Tibial nerve (tissue), 4 donors: ENCODE results near the gene RAC2. TPM values are rescaled to one million over a fixed set of nuclear protein-coding genes. Genes with fewer than 3 reads are reported as not detected.
"Not testable (repeated sequence)": the region's sequence is repeated elsewhere in the genome, so short reads cannot be mapped to it uniquely, and the experiment has no call there.

Experiments
- DNase-seq, 2 donors: peaks; one replicate each; pipeline ENCODE4 v3.0.0-alpha.2; 2019; ENCODE audit warnings: low spot score in 2 of 2
- H3K27ac ChIP-seq, 4 donors: fragments of 200-600 bp; sonication (generic) in 3 of 4; one replicate each; pipeline ENCODE4 v1.5.1; 2017 to 2019; ENCODE audit warnings: mild to moderate bottlenecking in 1 of 4
- H3K27me3 ChIP-seq, 2 donors: fragments of 200-600 bp; sonication (generic) in 1 of 2; one replicate each; pipeline versions ENCODE4 v1.5.1 to v1.6.0; 2017 to 2019
- H3K36me3 ChIP-seq, 3 donors: fragments of 200-600 bp; sonication (generic); one replicate each; pipeline ENCODE4 v1.5.1; 2018 to 2019
- H3K4me1 ChIP-seq, 4 donors: fragments of 200-600 bp; sonication (generic) in 3 of 4; one replicate each; pipeline ENCODE4 v1.5.1; 2017 to 2019
- H3K4me3 ChIP-seq, 4 donors: fragments of 200-600 bp; sonication (generic) in 3 of 4; one replicate each; pipeline ENCODE4 v1.5.1; 2017 to 2019; ENCODE audit warnings: mild to moderate bottlenecking in 1 of 4, moderate library complexity in 1 of 4
- H3K9me3 ChIP-seq, 4 donors: fragments of 200-600 bp; sonication (generic) in 3 of 4; one replicate each; pipeline ENCODE4 v1.5.1; 2017 to 2019
- EP300 ChIP-seq, 2 donors: sonication (generic); formaldehyde crosslinking; IDR thresholded peaks; one replicate each; pipeline ENCODE4 v1.6.1; 2017; ENCODE audit warnings: antibody characterized with exemption in 2 of 2, mild to moderate bottlenecking in 1 of 2
- POLR2A ChIP-seq, 2 donors: fragments of 450-650 bp; IDR thresholded peaks; one replicate each; pipeline ENCODE4 v1.6.1; 2017; ENCODE audit warnings: antibody characterized with exemption in 2 of 2, mild to moderate bottlenecking in 2 of 2, moderate library complexity in 2 of 2
- WGBS, 2 donors: methylation state at CpG; one replicate each; pipeline ENCODE4 v1.1.5; 2018; 5-methylcytosine and 5-hydroxymethylcytosine counted together
- total RNA-seq, 4 donors: library from RNA; depleted of rRNA; stranded (reverse); fragments of >200 nt; gene quantifications; one replicate each; pipeline ENCODE4 v1.1.0, GENCODE V29; 2016
- TF ChIP-seq, protein P1 (sequence below), 5 experiments: fragments of 200-600 bp in 3 of 5; fragments of 450-650 bp in 2 of 5; sonication (generic) in 3 of 5; IDR thresholded peaks; one replicate each; pipeline ENCODE4 v1.5.1; 2016 to 2019; ENCODE audit warnings: antibody characterized with exemption in 5 of 5, mild to moderate bottlenecking in 3 of 5, moderate library complexity in 2 of 5

RAC2 gene
- total RNA-seq, 4 donors from 2014 or later: 6.3 to 18.6 (median 7.8) TPM

DNA sequence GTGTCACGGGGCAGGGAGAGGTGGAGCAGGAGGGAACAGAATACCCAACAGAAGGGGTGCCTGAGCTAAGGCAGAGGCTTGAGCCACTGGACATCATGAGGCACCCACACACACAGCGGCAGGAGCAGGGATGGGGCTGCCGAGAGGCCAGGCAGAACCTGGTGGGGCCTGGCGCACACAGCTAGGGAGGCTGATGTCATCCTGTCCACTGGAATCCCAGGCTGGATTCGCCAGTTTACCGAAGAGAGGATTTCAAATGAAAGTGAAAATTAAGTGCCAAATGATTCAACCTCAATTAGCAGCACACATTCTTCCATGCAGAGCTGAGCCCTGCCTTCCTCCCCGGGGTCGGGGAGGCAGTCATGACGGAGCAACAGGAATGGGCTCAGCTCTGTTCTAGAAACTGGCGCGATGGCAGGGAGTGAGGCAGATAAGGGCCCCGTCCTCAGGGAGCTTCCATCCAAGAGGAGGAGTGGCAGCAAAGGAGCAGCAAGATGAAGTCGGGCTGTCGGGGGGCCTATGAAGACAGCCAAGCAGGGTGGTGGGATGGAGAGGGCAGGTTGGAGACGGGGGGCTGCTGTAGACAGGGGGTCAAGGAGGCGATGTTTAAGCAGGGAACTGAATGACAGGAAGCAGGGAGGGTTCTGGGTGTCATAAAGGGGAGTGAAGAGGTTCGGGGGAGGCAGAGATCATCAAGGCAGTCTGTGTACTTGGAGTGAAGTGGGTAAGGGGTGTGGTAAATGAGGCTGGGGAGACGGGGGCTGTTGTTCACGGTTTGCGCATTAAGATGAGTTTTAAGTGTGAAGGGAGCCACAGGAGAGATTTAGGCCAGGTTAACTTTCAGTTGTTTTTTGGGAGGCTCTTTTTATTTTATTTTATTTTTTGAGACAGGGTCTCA lies 6.4 kb downstream of the RAC2 start:
- DNase-seq: no peak
- H3K36me3 ChIP-seq: no peaks in the 10 kb centered on the region
- no peaks in the 10 kb centered on the region for H3K9me3 ChIP-seq
- no peak for TF ChIP-seq EP300 (IDR thresholded peaks at IDR 0.05)
- TF ChIP-seq, protein P1, sequence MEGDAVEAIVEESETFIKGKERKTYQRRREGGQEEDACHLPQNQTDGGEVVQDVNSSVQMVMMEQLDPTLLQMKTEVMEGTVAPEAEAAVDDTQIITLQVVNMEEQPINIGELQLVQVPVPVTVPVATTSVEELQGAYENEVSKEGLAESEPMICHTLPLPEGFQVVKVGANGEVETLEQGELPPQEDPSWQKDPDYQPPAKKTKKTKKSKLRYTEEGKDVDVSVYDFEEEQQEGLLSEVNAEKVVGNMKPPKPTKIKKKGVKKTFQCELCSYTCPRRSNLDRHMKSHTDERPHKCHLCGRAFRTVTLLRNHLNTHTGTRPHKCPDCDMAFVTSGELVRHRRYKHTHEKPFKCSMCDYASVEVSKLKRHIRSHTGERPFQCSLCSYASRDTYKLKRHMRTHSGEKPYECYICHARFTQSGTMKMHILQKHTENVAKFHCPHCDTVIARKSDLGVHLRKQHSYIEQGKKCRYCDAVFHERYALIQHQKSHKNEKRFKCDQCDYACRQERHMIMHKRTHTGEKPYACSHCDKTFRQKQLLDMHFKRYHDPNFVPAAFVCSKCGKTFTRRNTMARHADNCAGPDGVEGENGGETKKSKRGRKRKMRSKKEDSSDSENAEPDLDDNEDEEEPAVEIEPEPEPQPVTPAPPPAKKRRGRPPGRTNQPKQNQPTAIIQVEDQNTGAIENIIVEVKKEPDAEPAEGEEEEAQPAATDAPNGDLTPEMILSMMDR (IDR thresholded peaks at IDR 0.05): no peak
- no peak for TF ChIP-seq POLR2A (IDR thresholded peaks at IDR 0.05)
- H3K4me1 ChIP-seq: peaks cover 0 to 16% (median 0%) of the 10 kb centered on the region in 4 donors
- H3K27me3 ChIP-seq: peaks cover 0 to 85% of the 10 kb centered on the region in 2 donors
- peak overlapping the region in 1 of 4 donors; percentile 40 for H3K27ac ChIP-seq
- no peak overlapping the region for H3K4me3 ChIP-seq
- WGBS, 2 donors: 59 to 69% methylated on average over 20 of the region's 20 CpGs

GRCh38 chr22:37235897-37236607 lies 8.0 kb downstream of the RAC2 start:
- Histone ChIP-seq H3K4me1 (peaks cover 0 to 11% (median 0%) of the 10 kb centered on the region in 4 donors), H3K9me3 (no peaks in the 10 kb centered on the region), H3K36me3 (no peaks in the 10 kb centered on the region), H3K27ac (peak overlapping the region in 1 of 4 donors; percentile 12), H3K27me3 (peaks cover 0 to 72% of the 10 kb centered on the region in 2 donors), H3K4me3 (no peak overlapping the region)
- WGBS, 2 donors: 90 to 100% methylated on average over 2 to 3 of the region's 3 CpGs
- TF ChIP-seq EP300 (IDR thresholded peaks at IDR 0.05): no peak
- no peak for DNase-seq

GRCh38 chr22:37234736-37235711 lies 9.0 kb downstream of the RAC2 start:
- TF ChIP-seq EP300 (IDR thresholded peaks at IDR 0.05): no peak
- TF ChIP-seq, protein P1 (IDR thresholded peaks at IDR 0.05): no peak
- no peak for TF ChIP-seq POLR2A (IDR thresholded peaks at IDR 0.05)
- Histone ChIP-seq H3K4me1 (peaks cover 0 to 14% (median under 1%) of the 10 kb centered on the region in 4 donors), H3K27me3 (peaks cover 0 to 72% of the 10 kb centered on the region in 2 donors), H3K9me3 (no peaks in the 10 kb centered on the region), H3K36me3 (no peaks in the 10 kb centered on the region), H3K27ac (peak overlapping the region in 1 of 4 donors; percentile 26), H3K4me3 (no peak overlapping the region)
- no peak for DNase-seq
- 77 to 82% methylated on average over 12 to 16 of the region's 16 CpGs for whole genome bisulfite sequencing, 2 donors

GRCh38 chr22:37233751-37234631 lies 10.1 kb downstream of the RAC2 start:
- Histone ChIP-seq H3K27me3 (peaks cover 0 to 66% of the 10 kb centered on the region in 2 donors), H3K9me3 (no peaks in the 10 kb centered on the region), H3K27ac (peak overlapping the region in 1 of 4 donors; percentile 26), H3K36me3 (no peaks in the 10 kb centered on the region), H3K4me3 (no peak overlapping the region), H3K4me1 (peaks cover 0 to 24% (median 3%) of the 10 kb centered on the region in 4 donors)
- TF ChIP-seq, protein P1 (IDR thresholded peaks at IDR 0.05): no peak
- TF ChIP-seq POLR2A (IDR thresholded peaks at IDR 0.05) (no peak), EP300 (IDR thresholded peaks at IDR 0.05) (no peak)
- 52 to 56% methylated on average over 23 to 26 of the region's 27 CpGs for WGBS, 2 donors
- no peak for DNase-seq

GRCh38 chr22:37233371-37233750 lies 10.7 kb downstream of the RAC2 start:
- DNase-seq: not testable (repeated sequence)
- WGBS, 2 donors: 91 to 92% methylated on average over 12 of the region's 12 CpGs

More at GRCh38 chr22:37233371-37233750, 10.7 kb downstream of the RAC2 start:
- Histone ChIP-seq H3K4me1 (peaks cover 0 to 30% (median 5%) of the 10 kb centered on the region in 4 donors), H3K27me3 (peaks cover 0 to 64% of the 10 kb centered on the region in 2 donors)
- not testable (repeated sequence) for H3K36me3 ChIP-seq, H3K27ac ChIP-seq, H3K9me3 ChIP-seq, H3K4me3 ChIP-seq
